PC-3 (cell line): ENCODE data around the gene FAM98C. TPM values are rescaled to one million over a fixed set of nuclear protein-coding genes. Genes with fewer than 3 reads are reported as not detected.

ENCODE experiments used
- ATAC-seq: fragments of 200-7000 bp; cut with Tn5 transposase; 2 replicates; pipeline ENCODE4 v1.9.1; 2020; ENCODE audit warnings: mild to moderate bottlenecking, moderate library complexity
- BruUV-seq: library from RNA; stranded (reverse); fragments of 400-500 nt; replicated peaks from 2 replicates; lab custom pipeline; 2021; lab: Mats Ljungman, UMichigan
- CTCF ChIA-PET: fragments of 300-600 bp; sonication (Branson Sonifier 250); formaldehyde crosslinking; loops from one replicate; lab custom pipeline; 2022; ENCODE audit warnings: antibody characterized with exemption; lab: Charles Lee
- POLR2A ChIA-PET: fragments of 300-600 bp; sonication (Branson Sonifier 250); formaldehyde crosslinking; loops from one replicate; lab custom pipeline; 2022; ENCODE audit warnings: antibody characterized with exemption; ENCODE audit not compliant: unreplicated experiment; lab: Charles Lee
- DNase-seq: peaks from one replicate; pipeline ENCODE4 v3.0.0-alpha.2; 2015
- H2AFZ ChIP-seq: fragments of 300-600 bp; sonication (generic); 2 replicates; pipeline ENCODE4 v1.6.0; 2016; ENCODE audit warnings: antibody characterized with exemption, low read length
- H3F3A ChIP-seq: fragments of 300-600 bp; sonication (generic); one replicate; pipeline ENCODE4 v1.6.0; 2017; ENCODE audit warnings: antibody characterized with exemption, low read length, control low read depth, mild to moderate bottlenecking; ENCODE audit not compliant: unreplicated experiment
- H3K27ac ChIP-seq: fragments of 300-600 bp; sonication (generic); 2 replicates; pipeline ENCODE4 v1.5.1; 2016; ENCODE audit warnings: mild to moderate bottlenecking, low read length
- H3K27me3 ChIP-seq: fragments of 300-600 bp; sonication (generic); 2 replicates; pipeline ENCODE4 v1.6.1; 2016; ENCODE audit warnings: low read length, mixed read lengths
- H3K36me3 ChIP-seq: fragments of 300-600 bp; sonication (generic); 2 replicates; pipeline ENCODE4 v1.6.1; 2016; ENCODE audit warnings: low read depth, mixed run types, low read length, mixed read lengths
- H3K4me1 ChIP-seq: fragments of 300-600 bp; sonication (generic); 2 replicates; pipeline ENCODE4 v1.5.1; 2016; ENCODE audit warnings: low read length; ENCODE audit not compliant: insufficient read depth
- H3K4me2 ChIP-seq: fragments of 300-600 bp; sonication (generic); 2 replicates; pipeline ENCODE4 v1.6.0; 2016; ENCODE audit warnings: low read length
- H3K4me3 ChIP-seq: fragments of 300-600 bp; sonication (generic); 2 replicates; pipeline ENCODE4 v1.5.1; 2016; ENCODE audit warnings: mild to moderate bottlenecking, low read length, mixed read lengths
- H3K79me2 ChIP-seq: fragments of 300-600 bp; sonication (generic); 2 replicates; pipeline ENCODE4 v1.6.1; 2017; ENCODE audit warnings: low read length, mixed read lengths
- H3K9ac ChIP-seq: fragments of 300-600 bp; sonication (generic); 2 replicates; pipeline ENCODE4 v1.6.0; 2016; ENCODE audit warnings: mild to moderate bottlenecking, low read length
- H3K9me2 ChIP-seq: fragments of 300-600 bp; sonication (generic); replicated peaks from 2 replicates; pipeline ENCODE4 v1.6.1; 2016; ENCODE audit warnings: mixed run types, low read length, mixed read lengths
- H3K9me3 ChIP-seq: fragments of 300-600 bp; sonication (generic); 2 replicates; pipeline ENCODE4 v1.6.1; 2016; ENCODE audit warnings: low read length, mixed read lengths
- H4K20me1 ChIP-seq: fragments of 300-600 bp; sonication (generic); 2 replicates; pipeline ENCODE4 v1.6.1; 2016; ENCODE audit warnings: low read length, mixed read lengths
- EZH2 ChIP-seq: fragments of 300-600 bp; sonication (generic); IDR thresholded peaks from one replicate; pipeline ENCODE4 v1.6.1; 2017; ENCODE audit warnings: antibody characterized with exemption, mild to moderate bottlenecking, low read length; ENCODE audit not compliant: unreplicated experiment
- EZH2phosphoT487 ChIP-seq: fragments of 300-600 bp; sonication (generic); IDR thresholded peaks from 2 replicates; pipeline ENCODE4 v1.6.1; 2018; ENCODE audit warnings: mild to moderate bottlenecking, antibody characterized with exemption, low read length, borderline replicate concordance
- intact Hi-C: fragments of 100-400 bp; cut with micrococcal nuclease; formaldehyde crosslinking; loops from 2 replicates; pipeline ENCODE4 v1.9.0; 2023
- total RNA-seq: library from RNA; depleted of rRNA; stranded (reverse); fragments of >200 nt; gene quantifications from 2 replicates; pipeline ENCODE4 v1.2.3, GENCODE V29; 2014
- TF ChIP-seq, protein P1 (sequence below): fragments of 300-600 bp; sonication (generic); conservative IDR thresholded peaks from 2 replicates; pipeline ENCODE4 v1.5.1; 2017; ENCODE audit warnings: antibody characterized with exemption, low read depth, mild to moderate bottlenecking, low read length

The FAM98C gene
- total RNA-seq, 1 experiment from 2014 or later, result 23.5 TPM

DNA sequence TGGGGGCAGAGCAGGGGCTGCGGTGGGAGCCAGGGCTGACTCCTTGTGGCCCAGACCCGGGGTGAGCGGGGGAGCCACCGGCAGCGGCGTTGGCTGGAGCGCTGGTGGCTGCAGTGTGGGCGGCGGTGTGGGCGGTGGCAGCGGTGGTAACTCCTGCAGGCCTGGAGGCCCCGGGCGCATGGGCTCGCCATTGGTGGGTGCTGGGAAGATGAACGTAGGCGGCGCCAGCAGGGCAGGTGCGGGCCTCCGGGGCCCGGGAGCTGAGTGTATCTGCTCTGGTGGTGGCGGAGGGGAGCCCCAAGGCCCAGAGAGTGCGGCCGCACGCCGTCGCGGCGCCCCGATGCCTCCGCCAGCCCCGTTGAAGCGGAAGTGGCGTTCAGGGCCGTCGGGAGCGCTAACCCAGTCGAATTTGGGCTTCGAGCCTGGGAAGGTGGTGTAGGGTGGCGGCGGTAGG is 17.1 kb upstream of the FAM98C start:
- intact Hi-C loops, result loop anchor here (5.0 kb wide), 1 partner anchor 49 kb away; the partner anchor contains the start of gene CATSPERG
- BruUV-seq, result no TSS peak
- Histone ChIP-seq H3K36me3 (peaks cover 15% of the 10 kb centered on the region), H3K9ac (no peak overlapping the region), H3K4me2 (no peak overlapping the region), H3K27ac (no peak overlapping the region), H3K4me1 (peaks cover 7% of the 10 kb centered on the region; the same call in 1 of the 2 replicates), H2AFZ (no peak overlapping the region), H3K79me2 (no peaks in the 10 kb centered on the region), H3K9me3 (no peaks in the 10 kb centered on the region), H4K20me1 (no peaks in the 10 kb centered on the region), H3K27me3 (no peaks in the 10 kb centered on the region), H3F3A (no peaks in the 10 kb centered on the region), H3K9me2 (no peaks in the 10 kb centered on the region), H3K4me3 (no peak overlapping the region)
- ChIA-PET POLR2A (no interaction called here), CTCF (no interaction called here)
- TF ChIP-seq EZH2phosphoT487 (no peak), EZH2 (no peak)
- TF ChIP-seq, protein P1, sequence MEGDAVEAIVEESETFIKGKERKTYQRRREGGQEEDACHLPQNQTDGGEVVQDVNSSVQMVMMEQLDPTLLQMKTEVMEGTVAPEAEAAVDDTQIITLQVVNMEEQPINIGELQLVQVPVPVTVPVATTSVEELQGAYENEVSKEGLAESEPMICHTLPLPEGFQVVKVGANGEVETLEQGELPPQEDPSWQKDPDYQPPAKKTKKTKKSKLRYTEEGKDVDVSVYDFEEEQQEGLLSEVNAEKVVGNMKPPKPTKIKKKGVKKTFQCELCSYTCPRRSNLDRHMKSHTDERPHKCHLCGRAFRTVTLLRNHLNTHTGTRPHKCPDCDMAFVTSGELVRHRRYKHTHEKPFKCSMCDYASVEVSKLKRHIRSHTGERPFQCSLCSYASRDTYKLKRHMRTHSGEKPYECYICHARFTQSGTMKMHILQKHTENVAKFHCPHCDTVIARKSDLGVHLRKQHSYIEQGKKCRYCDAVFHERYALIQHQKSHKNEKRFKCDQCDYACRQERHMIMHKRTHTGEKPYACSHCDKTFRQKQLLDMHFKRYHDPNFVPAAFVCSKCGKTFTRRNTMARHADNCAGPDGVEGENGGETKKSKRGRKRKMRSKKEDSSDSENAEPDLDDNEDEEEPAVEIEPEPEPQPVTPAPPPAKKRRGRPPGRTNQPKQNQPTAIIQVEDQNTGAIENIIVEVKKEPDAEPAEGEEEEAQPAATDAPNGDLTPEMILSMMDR, result no peak
- ATAC-seq, result no peak
- DNase-seq, result no peak

DNA sequence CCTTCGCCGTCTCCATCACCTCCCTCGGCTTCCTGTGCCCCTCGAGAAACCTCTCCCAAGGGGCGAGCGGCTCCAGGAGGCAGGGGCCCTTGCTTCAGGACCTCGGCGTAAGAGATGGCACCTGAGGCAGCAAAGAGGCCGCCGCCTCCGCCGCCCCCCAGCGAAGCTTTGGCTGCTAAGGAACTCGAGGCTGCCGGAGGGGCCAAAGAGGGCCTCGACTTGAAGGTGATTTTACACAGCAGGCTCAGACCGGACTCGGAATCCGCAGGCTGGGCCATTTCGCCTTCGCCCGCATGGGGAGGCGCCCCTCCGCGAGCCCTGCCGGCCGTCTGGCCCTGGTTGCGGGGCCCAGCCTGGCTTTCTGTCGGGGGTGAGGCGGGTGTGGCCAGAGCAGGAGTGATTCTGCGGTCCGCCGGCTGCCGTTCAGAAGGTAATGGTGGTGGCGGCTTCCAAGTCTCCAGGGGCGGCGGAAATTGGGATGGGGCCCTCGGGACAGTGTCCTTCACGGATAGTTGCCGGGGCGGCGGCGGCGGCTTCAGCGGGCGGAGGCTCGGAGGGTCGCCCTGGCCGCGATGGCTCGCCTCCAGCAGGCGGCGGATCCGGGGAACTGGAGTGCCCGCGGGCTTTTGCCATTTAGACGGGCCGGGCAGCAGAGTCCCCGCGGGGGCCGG is 16.5 kb upstream of the FAM98C start:
- ATAC-seq, result no peak

More for the DNA sequence above, 16.5 kb upstream of the FAM98C start:
- H4K20me1 ChIP-seq, result no peaks in the 10 kb centered on the region
- H3K27ac ChIP-seq, result no peak overlapping the region
- TF ChIP-seq EZH2phosphoT487 (no peak), EZH2 (no peak)
- TF ChIP-seq, protein P1, result no peak
- no peaks in the 10 kb centered on the region for H3K79me2 ChIP-seq
- no peaks in the 10 kb centered on the region for H3K27me3 ChIP-seq
- H3K9me3 ChIP-seq, result no peaks in the 10 kb centered on the region
- H3K9ac ChIP-seq, result no peak overlapping the region
- peaks cover 7% of the 10 kb centered on the region; the same call in 1 of the 2 replicates for H3K4me1 ChIP-seq
- ChIA-PET POLR2A (no interaction called here), CTCF (no interaction called here)
- intact Hi-C loops, result loop anchor here (5.0 kb wide), 1 partner anchor 49 kb away; the partner anchor contains the start of gene CATSPERG
- no peaks in the 10 kb centered on the region for H3K9me2 ChIP-seq
- no peak overlapping the region for H2AFZ ChIP-seq
- no TSS peak for BruUV-seq
- H3K36me3 ChIP-seq, result peaks cover 11% of the 10 kb centered on the region
- no peak for DNase-seq
- no peaks in the 10 kb centered on the region for H3F3A ChIP-seq
- H3K4me3 ChIP-seq, result no peak overlapping the region
- H3K4me2 ChIP-seq, result no peak overlapping the region
